K562 (cell line): Measurements from ENCODE around the gene TMEM79. TPM values are rescaled to one million over a fixed set of nuclear protein-coding genes. Genes with fewer than 3 reads are reported as not detected.

Source experiments
- ATAC-seq: fragments of 200-7000 bp; cut with Tn5 transposase; 3 replicates; pipeline ENCODE4 v1.9.1; 2020; ENCODE audit warnings: moderate library complexity
- BruUV-seq: library from RNA; stranded (reverse); fragments of 400-500 nt; replicated peaks from 2 replicates; lab custom pipeline; 2021; lab: Mats Ljungman, UMichigan
- CTCF ChIA-PET: fragments of 300-600 bp; formaldehyde crosslinking; extraction: SDS; loops from one replicate; lab custom pipeline; 2021; ENCODE audit warnings: low intra/inter-chr PET ratio; lab: Yijun Ruan, JAX
- POLR2A ChIA-PET: fragments of 300-600, 350-650 bp; sonication (Branson Sonifier 250); formaldehyde crosslinking; extraction: SDS; loops from one replicate; lab custom pipeline; 2021; ENCODE audit warnings: antibody characterized with exemption, inconsistent platforms; lab: Yijun Ruan, JAX
- DNase-seq, 4 experiments: peaks; one replicate each; pipeline versions ENCODE4 v3.0.0 to v3.0.0-alpha.2; 2011 to 2018; ENCODE audit warnings: low spot score in 3 of 4, mixed read lengths in 3 of 4; ENCODE audit errors: extremely low read depth in 1 of 4
- FAIRE-seq: peaks from 2 replicates; lab custom pipeline; 2011; peaks lifted over from hg19 to GRCh38; lab: Jason Lieb, UNC
- H2AFZ ChIP-seq: 2 replicates; pipeline ENCODE4 v1.6.0; 2011; ENCODE audit warnings: low read depth, low read length, control low read depth, inconsistent platforms
- H3K27ac ChIP-seq: fragments of 200-600 bp; 3 replicates; pipeline ENCODE4 v1.8.0; 2011; ENCODE audit warnings: low read depth, mild to moderate bottlenecking, control low read depth, inconsistent platforms, low read length, moderate library complexity, mixed read lengths; ENCODE audit errors: extremely low read depth
- H3K27me3 ChIP-seq, 2 experiments: fragments of 300-600 bp in 1 of 2; 2 replicates in 1 of 2; 3 replicates in 1 of 2; pipeline versions ENCODE4 v1.6.0 to v1.8.0; 2011; ENCODE audit warnings: inconsistent platforms in 2 of 2, low read length in 2 of 2, mild to moderate bottlenecking in 1 of 2, mixed read lengths in 1 of 2, moderate library complexity in 1 of 2; ENCODE audit not compliant: control insufficient read depth in 2 of 2, insufficient read depth in 2 of 2
- H3K36me3 ChIP-seq: fragments of 300-600 bp; 3 replicates; pipeline ENCODE4 v1.8.0; 2011; ENCODE audit warnings: mild to moderate bottlenecking, low read length, inconsistent platforms; ENCODE audit not compliant: control insufficient read depth, insufficient read depth
- H3K4me1 ChIP-seq, 2 experiments: fragments of 200-600 bp in 1 of 2; replicated peaks in 1 of 2; 2 replicates in 1 of 2; 3 replicates in 1 of 2; pipeline versions ENCODE4 v1.5.1 to v1.8.0; 2011; ENCODE audit warnings: inconsistent platforms in 2 of 2, low read length in 2 of 2, mild to moderate bottlenecking in 1 of 2, mixed read lengths in 1 of 2, moderate library complexity in 1 of 2; ENCODE audit not compliant: control insufficient read depth in 2 of 2, insufficient read depth in 2 of 2
- H3K4me2 ChIP-seq: 2 replicates; pipeline ENCODE4 v1.6.1; 2011; ENCODE audit warnings: low read length, control low read depth, inconsistent platforms, mixed read lengths; ENCODE audit not compliant: insufficient read depth
- H3K4me3 ChIP-seq: fragments of 200-600 bp; sonication (generic), shearing (Covaris generic); 2 replicates; pipeline ENCODE4 v1.5.1; 2016; ENCODE audit warnings: control low read depth, inconsistent platforms
- H3K79me2 ChIP-seq: fragments of 200-600 bp; 3 replicates; pipeline ENCODE4 v1.8.0; 2011; ENCODE audit warnings: low read length, inconsistent platforms; ENCODE audit not compliant: control insufficient read depth, insufficient read depth
- H3K9ac ChIP-seq, 2 experiments: 2 replicates each; pipeline versions ENCODE4 v1.6.0 to v1.6.1; 2011; ENCODE audit warnings: low read depth in 2 of 2, low read length in 2 of 2, control low read depth in 1 of 2, inconsistent platforms in 1 of 2, mild to moderate bottlenecking in 1 of 2, mixed read lengths in 1 of 2; ENCODE audit not compliant: insufficient read depth in 1 of 2
- H3K9me1 ChIP-seq: one replicate; pipeline ENCODE4 v1.6.0; 2011; ENCODE audit warnings: inconsistent platforms, mild to moderate bottlenecking, low read length, moderate library complexity; ENCODE audit not compliant: control insufficient read depth, insufficient read depth
- H3K9me3 ChIP-seq: replicated peaks from 2 replicates; pipeline ENCODE4 v1.5.1; 2011; ENCODE audit warnings: low read depth, low read length, inconsistent platforms; ENCODE audit not compliant: control insufficient read depth, insufficient read depth
- H4K20me1 ChIP-seq: replicated peaks from 2 replicates; pipeline ENCODE4 v1.6.1; 2011; ENCODE audit warnings: low read length, inconsistent platforms, mixed read lengths; ENCODE audit not compliant: control insufficient read depth, insufficient read depth
- ASH1L ChIP-seq: fragments of 450-650 bp; IDR thresholded peaks from 2 replicates; pipeline ENCODE4 v1.6.1; 2018; ENCODE audit warnings: borderline replicate concordance, mild to moderate bottlenecking, low read depth; ENCODE audit not compliant: partially characterized antibody
- CHD1 ChIP-seq: fragments of 200-600 bp; sonication (generic); IDR thresholded peaks from one replicate; pipeline ENCODE4 v1.6.1; 2012; ENCODE audit warnings: mild to moderate bottlenecking, moderate library complexity, low read length, inconsistent platforms
- ERF ChIP-seq: fragments of 450-650 bp; formaldehyde crosslinking; IDR thresholded peaks from 2 replicates; pipeline ENCODE4 v1.4.0; 2020; ENCODE audit warnings: mild to moderate bottlenecking, mixed read lengths
- GTF2B ChIP-seq: IDR thresholded peaks from 2 replicates; pipeline ENCODE4 v1.6.1; 2011; ENCODE audit not compliant: insufficient read length; ENCODE audit errors: extremely low read depth
- POLR2AphosphoS5 ChIP-seq: IDR thresholded peaks from 2 replicates; pipeline ENCODE4 v1.6.1; 2011; ENCODE audit warnings: mild to moderate bottlenecking, low read depth, low read length, moderate library complexity; ENCODE audit not compliant: control insufficient read depth, insufficient read depth
- VEZF1 ChIP-seq: fragments of 200-800 bp; sonication (Bioruptor generic); IDR thresholded peaks from 2 replicates; pipeline ENCODE4 v1.6.1; 2017; ENCODE audit warnings: missing genetic modification characterization, missing compliant biosample characterization
- WGBS: fragments of 100-300 bp; shearing (Covaris generic); methylation state at CpG from one replicate; pipeline ENCODE4 v1.1.6; 2016; ENCODE audit warnings: low coverage, mixed read lengths; ENCODE audit not compliant: insufficient coverage; ENCODE audit errors: missing lambda C conversion rate; 5-methylcytosine and 5-hydroxymethylcytosine counted together
- in situ Hi-C: fragments of 300-500 bp; cut with MboI; formaldehyde crosslinking; loops from 4 replicates; pipeline ENCODE4 v1.15.0; 2018; ENCODE audit warnings: inconsistent platforms, mixed read lengths
- intact Hi-C: fragments of 100-400 bp; cut with micrococcal nuclease; formaldehyde crosslinking; loops from 2 replicates; pipeline ENCODE4 v1.14.2; 2022
- polyA plus RNA-seq, 8 experiments: library from polyadenylated mRNA; depleted of rRNA in 4 of 8; stranded (reverse) in 5 of 8; unstranded in 3 of 8; fragments of >200 nt; fragmentation: Nextera tagmentation in 2 of 8; fragmentation: Illumina TruSeq in 1 of 8; extraction: Ambion mirVana in 2 of 8; extraction: Trizol in 1 of 8; gene quantifications; 2 replicates each; pipeline versions ENCODE4 v1.2.1 to v1.2.3, GENCODE V29; 2011 to 2014; ENCODE audit warnings: inconsistent platforms in 1 of 8, missing spikeins in 1 of 8
- total RNA-seq, 7 experiments: library from RNA; depleted of rRNA in 6 of 7; stranded (reverse); fragments of >200 nt in 6 of 7; fragmentation: Illumina TruSeq in 2 of 7; extraction: Trizol in 2 of 7; gene quantifications; 2 replicates each; pipeline versions ENCODE4 v1.2.1 to v1.2.3, GENCODE V29; 2011 to 2021; ENCODE audit warnings: low replicate concordance in 1 of 7

Gene TMEM79
- total and polyA plus RNA-seq, 9 of the 15 experiments (the other 6 are each of a cell fraction or from before 2014, with no cell fraction given), result 0.69 to 6.8 (median 4.0) TPM

- in situ Hi-C loops, result no loop called here
- Histone ChIP-seq H3K4me1 (peaks cover 6 to 10% of the 10 kb centered on the region in 2 experiments; a peak in 4 of 5 replicates), H3K27me3 (no peaks in the 10 kb centered on the region), H3K36me3 (peaks cover 54% of the 10 kb centered on the region), H2AFZ (peak overlapping the region; percentile 95), H4K20me1 (peaks cover 11% of the 10 kb centered on the region; the same call in 1 of the 2 replicates), H3K9me3 (no peaks in the 10 kb centered on the region), H3K79me2 (peaks cover 52% of the 10 kb centered on the region), H3K4me3 (peak overlapping the region; percentile 97), H3K4me2 (peak overlapping the region; percentile 100), H3K9me1 (no peaks in the 10 kb centered on the region), H3K9ac (peak overlapping the region; percentile 91 to 97), H3K27ac (peak overlapping the region; percentile 93)
- ChIA-PET POLR2A (interaction anchor here (0.6 to 6.3 kb wide), 25 partner anchors 10 to 262 kb away, joined by 3 to 63 read pairs (median 4); partner anchors contain the start of genes GLMP and PMF1), CTCF (no interaction called here)
- WGBS, result 3% methylated on average over 17 of the region's 22 CpGs
- ATAC-seq (peak; percentile 10), DNase-seq (peak in 1 of 4 experiments; percentile 59), FAIRE-seq (peak; percentile 84)
- intact Hi-C loops, result no loop called here
- BruUV-seq, result TSS peak; percentile 62
- TF ChIP-seq ASH1L, result no peak
- no peak for TF ChIP-seq VEZF1 (CRISPR knock-in tag)
- TF ChIP-seq POLR2AphosphoS5, result no peak
- TF ChIP-seq CHD1, result peak; percentile 45
- no peak for TF ChIP-seq GTF2B
- no peak for TF ChIP-seq ERF (CRISPR knock-in tag)
Measured at GRCh38 chr1:156281693-156282478, 2.2 kb upstream of the TMEM79 start.
